Jurkat, Clone E6-1 (cell line): ENCODE measurements around the gene ATR.
"Not testable (repeated sequence)": the region's sequence is repeated elsewhere in the genome, so short reads cannot be mapped to it uniquely, and the experiment has no call there.

ENCODE experiments used
- DNase-seq: peaks from one replicate; pipeline ENCODE4 v3.0.0-alpha.2; 2011; ENCODE audit warnings: low read depth, low spot score
- H3K4me3 ChIP-seq: 2 replicates; pipeline ENCODE4 v1.5.1; 2011; ENCODE audit warnings: mild to moderate bottlenecking, low read length, control low read depth, moderate library complexity

The ATR gene

GRCh38 chr3:142424754-142425153 lies 153.8 kb downstream of the ATR start:
- no peak for DNase-seq
- H3K4me3 ChIP-seq = no peak overlapping the region

GRCh38 chr3:142418926-142419592 lies 159.5 kb downstream of the ATR start:
- DNase-seq = no peak

DNA sequence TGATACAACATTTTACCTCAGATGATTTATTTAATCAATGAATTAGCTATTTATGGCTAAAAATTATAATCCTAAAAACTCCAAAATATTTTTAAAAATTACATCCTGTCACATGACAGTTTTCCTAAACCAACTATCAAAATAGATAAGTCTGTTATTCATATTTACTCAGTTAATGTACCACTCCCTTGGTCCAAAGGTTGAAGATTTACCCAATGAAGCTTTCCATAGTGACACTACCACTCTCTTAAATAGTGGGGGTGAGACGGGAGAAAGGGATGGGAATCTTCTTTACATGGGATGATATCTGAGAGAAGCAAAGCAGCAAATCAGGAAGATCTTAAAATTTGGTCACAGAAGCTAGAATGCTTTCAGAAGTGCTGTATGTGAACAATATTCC lies 161.2 kb downstream of the ATR start:
- no peak for DNase-seq
- no peak overlapping the region for H3K4me3 ChIP-seq

More at GRCh38 chr3:142418926-142419592, 159.5 kb downstream of the ATR start:
- H3K4me3 ChIP-seq = no peak overlapping the region

GRCh38 chr3:142400537-142400936 lies 178.0 kb downstream of the ATR start:
- H3K4me3 ChIP-seq, DNase-seq: not testable (repeated sequence)
